Activated CD4-positive, alpha-beta T cell treated with anti-CD3 and anti-CD28 coated beads, Interleukin-2, amount 50 U/mL, for 1 hour (primary cell): Measurements from ENCODE around the gene PALD1.

ENCODE experiments used
- DNase-seq: peaks from one replicate; pipeline ENCODE4 v3.0.0-alpha.2; 2020

PALD1 gene

DNA sequence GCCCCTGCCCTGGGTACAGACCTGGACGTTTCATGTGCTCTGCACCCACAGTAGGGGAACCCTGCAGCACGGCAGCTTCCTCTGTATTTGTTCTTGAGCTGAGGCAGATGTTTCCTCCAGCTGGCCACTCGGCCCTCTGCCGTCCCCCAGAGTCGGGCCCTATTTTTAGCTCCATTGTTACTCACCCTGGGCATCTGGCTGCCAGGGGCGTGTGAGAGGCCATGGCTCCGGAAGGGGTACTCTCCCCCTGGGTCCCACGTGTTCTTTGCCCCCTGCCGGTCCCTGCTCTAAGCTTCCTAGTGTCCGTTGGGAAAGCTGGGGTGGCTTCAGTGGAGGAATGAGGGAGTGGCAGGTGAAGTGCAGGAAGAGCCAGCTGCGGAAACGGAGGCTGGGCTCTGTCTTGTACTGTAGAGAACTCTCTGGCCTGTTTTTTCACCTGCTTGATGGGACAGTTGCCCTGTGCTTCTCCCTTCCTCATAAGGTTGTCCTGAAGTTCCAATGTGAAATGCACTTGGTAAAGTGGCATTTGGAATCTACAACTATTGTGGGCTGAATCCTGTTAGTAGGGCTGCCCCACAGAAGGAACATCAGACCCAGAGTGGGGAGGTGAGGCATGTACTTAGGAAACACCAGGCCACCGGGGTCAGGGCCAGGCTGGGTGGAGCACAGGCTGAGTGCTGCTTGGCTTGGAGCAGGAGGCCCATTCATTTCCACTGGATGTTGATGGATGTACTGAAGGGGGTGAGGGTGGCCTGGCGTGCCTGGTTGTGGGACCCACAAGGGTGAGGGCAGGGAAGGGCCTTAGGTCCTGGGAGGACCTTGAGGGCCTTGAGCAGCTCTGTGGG lies 30.6 kb downstream of the PALD1 start:
- DNase-seq: no peak

GRCh38 chr10:70509757-70510147 lies 31.2 kb downstream of the PALD1 start:
- DNase-seq: no peak

DNA sequence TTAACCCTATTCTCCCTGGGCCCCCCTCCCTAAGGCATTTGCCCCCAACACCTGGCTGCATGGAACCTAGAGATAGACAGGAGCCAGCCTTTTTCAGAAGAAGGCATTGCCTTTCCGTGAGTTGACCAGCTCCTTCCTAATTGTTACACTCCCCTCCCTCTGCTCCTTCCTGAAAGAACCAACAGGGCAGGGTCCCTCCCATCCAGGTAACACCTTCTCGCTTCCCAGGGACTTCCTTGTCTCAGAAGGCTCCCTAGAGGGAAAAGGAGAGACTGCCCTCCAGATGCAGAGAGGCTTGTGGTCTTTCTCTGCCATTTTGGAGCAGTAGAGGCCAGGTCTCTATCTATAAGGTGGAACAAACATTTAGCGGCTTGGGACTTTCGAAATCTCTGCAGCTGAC lies 31.9 kb downstream of the PALD1 start:
- no peak for DNase-seq

DNA sequence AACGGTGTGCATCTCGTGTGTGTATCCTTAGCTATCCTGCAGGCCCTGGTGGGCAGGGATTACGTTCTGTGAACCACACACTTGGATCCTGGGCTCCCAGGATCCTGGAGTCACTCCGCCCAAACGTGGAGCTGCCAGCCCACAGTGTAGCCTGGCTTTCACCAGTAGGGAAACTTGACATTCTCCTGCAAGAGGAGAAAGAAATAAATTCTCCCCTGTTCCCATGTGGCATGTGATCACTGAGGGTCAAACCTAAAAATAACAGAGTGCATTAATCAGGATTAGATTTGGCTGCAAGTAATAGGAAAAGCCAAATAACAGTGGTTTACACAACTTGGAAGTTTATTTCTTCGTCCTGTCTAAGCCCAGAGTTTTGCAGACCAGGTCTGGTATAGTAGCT lies 32.3 kb downstream of the PALD1 start:
- DNase-seq: no peak

GRCh38 chr10:70512149-70512639 lies 33.6 kb downstream of the PALD1 start:
- DNase-seq: no peak

GRCh38 chr10:70513848-70514309 lies 35.3 kb downstream of the PALD1 start:
- no peak for DNase-seq

- no peak for DNase-seq
Measured at GRCh38 chr10:70514591-70514990, 36.0 kb downstream of the PALD1 start.

DNA sequence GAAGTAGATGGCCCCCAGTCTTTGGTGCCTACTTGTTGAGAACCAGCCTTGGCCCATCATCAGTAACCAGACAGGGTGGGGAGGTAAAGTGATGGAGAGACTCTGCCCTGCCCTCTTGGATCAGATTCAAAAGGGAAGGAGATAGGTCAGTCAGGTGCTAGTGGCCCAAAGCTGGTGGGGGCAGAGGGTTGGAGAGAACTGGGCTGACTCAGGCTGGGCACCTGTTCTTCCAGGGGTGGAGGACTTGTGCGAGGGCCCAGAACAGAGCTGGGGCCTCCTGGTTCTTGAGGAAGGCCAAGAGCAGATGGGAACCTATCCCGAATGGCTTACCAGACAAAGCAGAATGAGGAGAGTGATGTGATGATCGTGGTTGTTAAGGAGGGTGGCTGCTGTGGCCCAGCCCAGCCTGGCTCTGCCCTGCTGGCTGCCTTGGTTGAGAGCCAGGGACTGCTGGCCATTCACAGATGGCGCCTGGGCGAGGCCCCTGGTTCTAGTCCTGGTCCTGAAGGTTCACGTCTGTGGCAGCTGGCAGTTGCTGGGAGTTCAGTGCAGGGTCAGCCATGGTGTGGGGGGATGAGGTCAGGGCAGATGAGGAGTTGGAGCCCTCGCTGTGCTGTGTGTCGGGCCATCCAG lies 36.6 kb downstream of the PALD1 start:
- no peak for DNase-seq

GRCh38 chr10:70518695-70519094 lies 40.1 kb downstream of the PALD1 start:
- DNase-seq: no peak

DNA sequence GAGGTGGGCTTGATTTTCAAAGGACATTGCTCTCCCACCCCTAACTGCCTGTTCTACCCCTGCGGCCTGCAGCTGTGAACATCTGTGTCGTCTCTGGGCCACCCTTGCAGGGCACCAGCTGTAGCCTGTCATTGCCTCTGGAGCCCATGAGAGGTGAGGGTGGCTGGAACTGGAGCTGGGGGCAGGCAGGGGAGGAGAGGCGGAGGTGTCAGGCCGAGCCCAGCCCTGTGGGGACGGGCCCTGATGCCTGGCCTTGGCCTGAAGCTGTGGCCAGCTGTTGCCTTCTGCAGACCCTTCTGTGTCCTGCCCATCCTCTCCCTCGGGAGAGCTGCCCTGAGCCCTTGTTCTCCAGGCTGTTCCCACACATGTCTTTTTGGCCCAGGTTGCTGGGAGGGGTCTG lies 44.5 kb downstream of the PALD1 start:
- no peak for DNase-seq

DNA sequence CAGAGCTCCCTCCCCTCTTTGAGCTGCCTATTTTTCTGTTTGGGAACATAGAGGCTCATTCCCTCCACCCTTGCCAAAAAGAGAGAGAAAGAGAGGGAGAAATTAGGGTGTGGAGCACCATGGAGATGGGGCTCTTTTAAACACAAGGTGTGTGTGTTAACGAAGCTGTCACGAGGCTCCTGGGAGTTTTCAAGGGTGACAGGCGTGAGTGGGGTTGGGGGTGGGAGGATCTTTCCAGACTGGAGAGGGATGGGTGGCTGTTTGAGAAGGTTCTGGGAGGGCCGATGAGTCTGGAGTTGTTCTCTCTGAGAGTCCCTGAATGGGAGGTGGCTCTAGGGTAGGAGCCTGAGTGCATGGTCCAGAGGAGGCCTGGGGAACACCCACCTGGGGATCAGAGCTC lies 45.0 kb downstream of the PALD1 start:
- no peak for DNase-seq

DNA sequence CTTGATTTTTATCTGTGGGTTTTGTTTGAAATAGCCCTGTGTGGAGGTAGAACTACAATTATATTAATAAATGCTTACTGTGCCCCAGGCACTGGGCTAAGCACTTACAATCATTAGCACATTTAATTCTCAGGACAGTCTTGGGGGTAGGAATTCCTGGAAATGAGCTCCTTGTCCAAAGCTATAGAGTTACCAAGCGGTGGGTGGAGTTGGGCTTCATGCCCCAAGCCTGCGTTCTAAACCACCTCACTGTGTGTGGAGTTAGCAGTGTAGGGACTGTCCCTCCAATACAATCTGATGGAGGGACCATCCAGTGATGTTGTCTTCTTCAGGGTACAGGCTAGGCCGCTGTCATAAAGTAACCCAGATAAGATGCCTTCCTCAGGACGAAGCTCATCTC lies 49.7 kb downstream of the PALD1 start:
- no peak for DNase-seq

GRCh38 chr10:70528741-70529362 lies 50.3 kb downstream of the PALD1 start:
- DNase-seq: no peak

GRCh38 chr10:70529848-70530247 lies 51.3 kb downstream of the PALD1 start:
- no peak for DNase-seq

GRCh38 chr10:70530315-70530714 lies 51.7 kb downstream of the PALD1 start:
- DNase-seq: no peak

- no peak for DNase-seq
Measured at GRCh38 chr10:70532554-70533188, 54.1 kb downstream of the PALD1 start.

GRCh38 chr10:70533189-70533558 lies 54.6 kb downstream of the PALD1 start:
- no peak for DNase-seq

DNA sequence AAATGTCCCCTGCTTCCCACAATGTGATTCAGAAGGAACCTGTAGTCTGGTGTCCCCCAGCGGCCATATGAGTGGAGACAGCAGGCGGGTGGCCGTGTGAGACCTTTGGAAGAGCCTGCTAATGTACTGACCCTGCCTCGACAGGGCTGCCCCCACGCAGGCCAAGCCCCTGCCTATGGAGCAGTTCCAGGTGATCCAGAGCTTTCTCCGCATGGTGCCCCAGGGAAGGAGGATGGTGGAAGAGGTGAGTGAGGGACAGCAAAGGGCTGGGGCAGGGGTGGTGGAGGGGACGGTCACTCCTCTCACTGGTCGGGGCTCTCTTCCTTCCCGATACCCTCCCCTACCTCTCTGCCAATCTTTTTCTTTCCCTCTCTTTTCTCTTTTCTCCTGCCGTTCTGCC lies 55.7 kb downstream of the PALD1 start:
- no peak for DNase-seq

DNA sequence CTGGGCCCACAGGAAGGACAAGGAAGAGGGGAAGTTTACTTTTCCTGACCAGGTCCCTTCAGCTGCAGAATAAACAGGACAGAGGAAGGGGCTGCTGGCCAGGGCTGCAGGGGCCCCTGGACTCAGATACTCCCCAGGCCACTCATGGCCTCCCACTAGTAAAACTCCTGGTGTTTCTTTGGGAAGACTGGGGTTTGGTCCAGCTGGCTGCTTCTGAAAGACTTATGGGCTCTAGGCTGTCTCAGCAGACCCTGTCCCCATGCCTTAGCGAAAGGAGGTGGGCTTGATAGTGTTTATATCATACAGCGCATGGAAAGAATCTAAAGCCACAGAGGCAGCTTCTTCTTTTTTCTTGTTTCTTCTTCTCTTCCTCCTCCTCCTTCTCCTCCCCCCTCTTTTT lies 56.4 kb downstream of the PALD1 start:
- no peak for DNase-seq

- no peak for DNase-seq
Measured at GRCh38 chr10:70535451-70535850, 56.9 kb downstream of the PALD1 start.

- no peak for DNase-seq
Measured at GRCh38 chr10:70536196-70536861, 57.8 kb downstream of the PALD1 start.

GRCh38 chr10:70537398-70538194 lies 59.0 kb downstream of the PALD1 start:
- no peak for DNase-seq
